ENCODE data around the gene SUCLA2. TPM values are rescaled to one million over a fixed set of nuclear protein-coding genes. Genes with fewer than 3 reads are reported as not detected.

The SUCLA2 gene
- total and polyA plus RNA-seq, 2 donors (not counting 3 experiments of a cell fraction or from before 2014, with no cell fraction given), result 13.6 to 37.0 TPM

GRCh38 chr13:47991859-47992258 lies 9.2 kb downstream of the SUCLA2 start:
- Histone ChIP-seq H3K79me2 (ENCODE audit: control insufficient read depth, insufficient read depth, low read length) (peaks cover 18% of the 10 kb centered on the region), H3K27ac (ENCODE audit: insufficient read depth, low read depth, low read length) (no peak overlapping the region), H3K4me2 (ENCODE audit: insufficient read depth, low read length) (no peak overlapping the region), H3K4me1 (ENCODE audit: control insufficient read depth, extremely low read depth, insufficient read depth, low read length) (no peaks in the 10 kb centered on the region), H4K20me1 (replicated peaks; ENCODE audit: control insufficient read depth, extremely low read depth, insufficient read depth, low read length) (peaks cover 2% of the 10 kb centered on the region), H3K36me3 (ENCODE audit: control insufficient read depth in 2 of 2, extremely low read depth in 1 of 2, insufficient read depth in 2 of 2, low read length in 2 of 2) (peaks cover 0 to 7% of the 10 kb centered on the region in 2 experiments), H2AFZ (ENCODE audit: low read depth, low read length) (no peak overlapping the region), H3K9me3 (replicated peaks; ENCODE audit: control insufficient read depth, insufficient read depth, low read length) (no peaks in the 10 kb centered on the region), H3K9ac (replicated peaks; ENCODE audit: extremely low read depth, insufficient read depth, low read length) (no peak overlapping the region), H3K27me3 (ENCODE audit: control insufficient read depth in 2 of 2, insufficient read depth in 2 of 2, low read length in 2 of 2) (no peaks in the 10 kb centered on the region), H3K4me3 (replicated peaks in 1 of 3; ENCODE audit: insufficient read depth in 1 of 3, low read depth in 1 of 3, low read length in 3 of 3) (no peak overlapping the region), H3K9me1 (replicated peaks; ENCODE audit: control insufficient read depth, extremely low read depth, insufficient read depth, low read length) (no peaks in the 10 kb centered on the region)
- CTCF ChIA-PET, result no interaction called here
- TF ChIP-seq MYC (IDR thresholded peaks at IDR 0.05; ENCODE audit: low read depth, low read length), result no peak
- no peak for TF ChIP-seq POLR2AphosphoS5 (IDR thresholded peaks at IDR 0.05; ENCODE audit: insufficient read depth, low read depth, low read length)
- TF ChIP-seq MAX (IDR thresholded peaks at IDR 0.05; ENCODE audit: insufficient read depth, insufficient read length), result no peak
- no peak for TF ChIP-seq POLR2A (IDR thresholded peaks at IDR 0.05; ENCODE audit: low read depth, low read length)
- no peak for TF ChIP-seq GATA2 (IDR thresholded peaks at IDR 0.05; ENCODE audit: insufficient read depth, insufficient read length, low read depth, low read length)
- TF ChIP-seq CTCF (IDR thresholded peaks at IDR 0.05; ENCODE audit: extremely low read depth in 1 of 2, insufficient read depth in 1 of 2, low read depth in 1 of 2, low read length in 2 of 2), result no peak
- no peak for TF ChIP-seq EZH2 (IDR thresholded peaks at IDR 0.05; ENCODE audit: borderline replicate concordance, low read depth, low read length, severe bottlenecking)
- no peak for TF ChIP-seq JUN (IDR thresholded peaks at IDR 0.05; ENCODE audit: borderline replicate concordance, insufficient read depth, insufficient read length, low read depth)
- TF ChIP-seq FOS (IDR thresholded peaks at IDR 0.05; ENCODE audit: borderline replicate concordance, insufficient read depth, low read length), result no peak
- dilution Hi-C loops (cut with MboI; ENCODE audit: extremely low pct_ligation_motif_present, low sequenced_read_pairs), result no loop called here
- DNase-seq (ENCODE audit: low read depth, low spot score) (no peak), FAIRE-seq (no peak)
- no TSS peak for BruUV-seq (replicated peaks)
- POLR2A ChIA-PET, result no interaction called here
- intact Hi-C loops (cut with micrococcal nuclease), result no loop called here

All from endothelial cell of umbilical vein (primary cell).